Parathyroid adenoma (tissue), 2 donors: ENCODE results near the gene DCLK3.

Source experiments
- H2AFZ ChIP-seq: fragments of 300-600 bp; sonication (generic); one replicate; pipeline ENCODE4 v1.7.0; 2017; ENCODE audit warnings: antibody characterized with exemption, mild to moderate bottlenecking
- H3K27ac ChIP-seq: fragments of 300-600 bp; sonication (generic); one replicate; pipeline ENCODE4 v1.7.0; 2017
- H3K27me3 ChIP-seq: fragments of 300-600 bp; sonication (generic); one replicate; pipeline ENCODE4 v1.7.0; 2017; ENCODE audit warnings: low read length; ENCODE audit not compliant: control insufficient read depth, insufficient read depth
- H3K36me3 ChIP-seq: fragments of 300-600 bp; sonication (generic); one replicate; pipeline ENCODE4 v1.7.0; 2017; ENCODE audit warnings: low read length; ENCODE audit not compliant: control insufficient read depth, insufficient read depth
- H3K4me1 ChIP-seq: fragments of 300-600 bp; sonication (generic); one replicate; pipeline ENCODE4 v1.7.0; 2017; ENCODE audit warnings: control low read depth
- H3K4me2 ChIP-seq: fragments of 300-600 bp; sonication (generic); one replicate; pipeline ENCODE4 v1.7.0; 2017; ENCODE audit warnings: low read length
- H3K4me3 ChIP-seq: fragments of 300-600 bp; sonication (generic); one replicate; pipeline ENCODE4 v1.7.0; 2017; ENCODE audit warnings: low read depth, low read length
- H3K79me2 ChIP-seq: fragments of 300-600 bp; sonication (generic); one replicate; pipeline ENCODE4 v1.7.0; 2017; ENCODE audit warnings: control low read depth
- H3K9ac ChIP-seq: fragments of 300-600 bp; sonication (generic); one replicate; pipeline ENCODE4 v1.7.0; 2017; ENCODE audit warnings: mild to moderate bottlenecking
- H3K9me3 ChIP-seq: fragments of 300-600 bp; sonication (generic); one replicate; pipeline ENCODE4 v1.7.0; 2017; ENCODE audit warnings: low read length; ENCODE audit not compliant: control insufficient read depth
- CTCF ChIP-seq: fragments of 300-600 bp; sonication (generic); IDR thresholded peaks from one replicate; pipeline ENCODE4 v1.7.0; 2017; ENCODE audit warnings: antibody characterized with exemption, mild to moderate bottlenecking
- donor health status: primary hyperparathyroidism.

The DCLK3 gene

GRCh38 chr3:36678216-36679013, 85.9 kb downstream of the DCLK3 start:
- Histone ChIP-seq H3K27me3 (no peaks in the 10 kb centered on the region), H2AFZ (no peak overlapping the region), H3K9me3 (no peaks in the 10 kb centered on the region), H3K27ac (no peak overlapping the region), H3K4me3 (no peak overlapping the region), H3K36me3 (no peaks in the 10 kb centered on the region), H3K79me2 (no peaks in the 10 kb centered on the region), H3K9ac (no peak overlapping the region), H3K4me1 (no peaks in the 10 kb centered on the region), H3K4me2 (no peak overlapping the region)
- TF ChIP-seq CTCF, result no peak

DNA sequence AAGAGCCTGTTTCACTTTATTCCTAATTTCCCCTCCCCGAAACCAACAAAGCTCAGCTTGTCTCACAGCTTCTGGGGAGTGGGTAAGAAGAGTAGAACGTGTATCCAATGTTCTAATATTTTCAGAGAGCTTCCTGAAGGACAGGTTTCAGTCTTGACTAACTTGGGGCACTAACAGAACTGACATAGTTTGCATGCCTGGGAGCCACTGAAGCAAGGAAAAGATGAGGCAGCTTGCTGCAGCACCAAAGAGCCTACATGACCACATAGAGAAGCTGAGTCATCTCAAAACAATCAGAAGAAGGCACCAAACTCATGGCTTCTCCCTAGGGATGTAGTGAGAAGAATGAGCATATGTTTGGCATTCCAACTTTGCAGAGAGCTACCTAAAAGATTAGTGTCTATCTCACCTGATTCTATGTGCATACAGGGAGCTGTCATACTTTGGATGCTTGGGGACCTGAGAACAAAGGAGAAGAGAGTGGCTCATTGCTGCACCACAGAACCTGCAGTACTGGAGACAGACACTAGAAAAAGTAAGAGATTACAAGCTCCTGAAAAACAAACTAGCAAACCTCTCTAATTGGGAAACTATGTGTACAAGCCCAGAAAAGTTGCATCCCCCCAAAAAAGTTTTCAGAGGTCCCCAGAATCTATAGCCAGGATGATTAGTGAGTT, 86.9 kb downstream of the DCLK3 start:
- no peak for TF ChIP-seq CTCF
- no peak overlapping the region for H2AFZ ChIP-seq

GRCh38 chr3:36674816-36675215, 89.5 kb downstream of the DCLK3 start:
- no peak for TF ChIP-seq CTCF
- H2AFZ ChIP-seq, result no peak overlapping the region

More for the DNA sequence above, 86.9 kb downstream of the DCLK3 start:
- H3K9me3 ChIP-seq, result no peaks in the 10 kb centered on the region
- H3K9ac ChIP-seq, result no peak overlapping the region
- H3K79me2 ChIP-seq, result no peaks in the 10 kb centered on the region
- peak overlapping the region; percentile 47 for H3K4me2 ChIP-seq
- H3K27ac ChIP-seq, result no peak overlapping the region
- no peak overlapping the region for H3K4me3 ChIP-seq
- no peaks in the 10 kb centered on the region for H3K27me3 ChIP-seq
- no peaks in the 10 kb centered on the region for H3K4me1 ChIP-seq
- no peaks in the 10 kb centered on the region for H3K36me3 ChIP-seq

GRCh38 chr3:36669764-36670163, 94.6 kb downstream of the DCLK3 start:
- no peak overlapping the region for H3K27ac ChIP-seq
- H3K79me2 ChIP-seq, result no peaks in the 10 kb centered on the region
- H3K36me3 ChIP-seq, result no peaks in the 10 kb centered on the region
- no peaks in the 10 kb centered on the region for H3K9me3 ChIP-seq
- peaks cover 12% of the 10 kb centered on the region for H3K4me1 ChIP-seq
- no peak for TF ChIP-seq CTCF
- H3K4me2 ChIP-seq, result no peak overlapping the region
- H3K4me3 ChIP-seq, result no peak overlapping the region
- no peak overlapping the region for H2AFZ ChIP-seq
- H3K9ac ChIP-seq, result no peak overlapping the region
- no peaks in the 10 kb centered on the region for H3K27me3 ChIP-seq

More at GRCh38 chr3:36674816-36675215, 89.5 kb downstream of the DCLK3 start:
- no peaks in the 10 kb centered on the region for H3K79me2 ChIP-seq
- H3K36me3 ChIP-seq, result no peaks in the 10 kb centered on the region
- no peak overlapping the region for H3K4me3 ChIP-seq
- no peaks in the 10 kb centered on the region for H3K4me1 ChIP-seq
- no peak overlapping the region for H3K27ac ChIP-seq
- H3K9me3 ChIP-seq, result no peaks in the 10 kb centered on the region
- H3K4me2 ChIP-seq, result no peak overlapping the region
- no peak overlapping the region for H3K9ac ChIP-seq
- no peaks in the 10 kb centered on the region for H3K27me3 ChIP-seq
